Natural killer cell treated with Interleukin-12 subunit alpha and Interleukin-12 subunit beta and Interleukin-15 and Interleukin-18, amount 100 ng/mL, for 72 hours (primary cell): ENCODE measurements around the gene SEMA3A. TPM values are rescaled to one million over a fixed set of nuclear protein-coding genes. Genes with fewer than 3 reads are reported as not detected.
"Not testable (repeated sequence)": the region's sequence is repeated elsewhere in the genome, so short reads cannot be mapped to it uniquely, and the experiment has no call there.

Source experiments
- ATAC-seq, 2 donors: fragments of 150-1000 bp; cut with Tn5 transposase in 1 of 2; sonication (Bioruptor Pico), chemical (Tn5 transposase) in 1 of 2; 2 replicates each; pipeline ENCODE4 v1.10.0; 2021
- DNase-seq: peaks from one replicate; pipeline ENCODE4 v3.0.0; 2022; ENCODE audit warnings: low spot score
- H3K27ac Mint-ChIP-seq, 2 donors: 1 replicate in 1 of 2; 2 replicates in 1 of 2; pipeline ENCODE4 v1.8.0; 2022; ENCODE audit warnings: mixed read lengths in 2 of 2, mild to moderate bottlenecking in 1 of 2, moderate library complexity in 1 of 2
- H3K27me3 Mint-ChIP-seq, 2 donors: 1 replicate in 1 of 2; 2 replicates in 1 of 2; pipeline ENCODE4 v1.8.0; 2022; ENCODE audit warnings: mixed read lengths in 2 of 2
- H3K36me3 Mint-ChIP-seq: one replicate; pipeline ENCODE4 v1.8.0; 2022; ENCODE audit warnings: mixed read lengths
- H3K4me1 Mint-ChIP-seq, 2 donors: 1 replicate in 1 of 2; 2 replicates in 1 of 2; pipeline ENCODE4 v1.8.0; 2022; ENCODE audit warnings: low read depth in 2 of 2, mixed read lengths in 2 of 2, mild to moderate bottlenecking in 1 of 2
- H3K4me3 Mint-ChIP-seq: one replicate; pipeline ENCODE4 v1.8.0; 2022; ENCODE audit warnings: mixed read lengths
- H3K9me3 Mint-ChIP-seq: 2 replicates; pipeline ENCODE4 v1.8.0; 2022; ENCODE audit warnings: mixed read lengths
- total RNA-seq, 2 donors: library from RNA; stranded (reverse); gene quantifications; one replicate each; pipeline ENCODE4 v1.2.3, GENCODE V29; 2022

Gene SEMA3A
- total RNA-seq, 2 donors from 2014 or later = 4.0 to 5.0 TPM

- no peak for DNase-seq
- no peak overlapping the region for H3K27ac Mint-ChIP-seq
Observed at GRCh38 chr7:84161398-84161797, 33.2 kb downstream of the SEMA3A start.

DNA sequence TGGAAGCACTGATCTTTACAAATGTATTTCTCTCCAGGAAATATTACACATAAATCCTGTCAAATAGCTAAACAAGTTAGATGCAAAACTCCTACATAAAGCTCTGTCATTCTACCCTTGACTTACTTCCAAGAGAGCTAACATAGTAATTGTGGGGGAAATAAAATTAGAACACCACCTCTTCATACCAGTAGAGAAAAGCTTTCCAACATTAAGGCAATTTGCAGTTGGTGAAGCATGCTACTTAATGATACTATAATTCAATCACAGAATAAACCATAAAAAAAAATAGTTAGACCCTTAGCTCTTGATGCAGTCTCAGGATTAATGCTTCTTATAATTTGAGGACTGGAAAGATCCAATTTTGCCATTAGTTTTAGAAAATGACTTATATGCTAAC is 35.2 kb downstream of the SEMA3A start:
- Mint-ChIP-seq H3K27ac (no peak overlapping the region), H3K27me3 (no peaks in the 10 kb centered on the region), H3K9me3 (no peaks in the 10 kb centered on the region), H3K4me3 (no peak overlapping the region), H3K4me1 (no peaks in the 10 kb centered on the region), H3K36me3 (no peaks in the 10 kb centered on the region)
- no peak for ATAC-seq
- DNase-seq = no peak

More at GRCh38 chr7:84161398-84161797, 33.2 kb downstream of the SEMA3A start:
- Mint-ChIP-seq H3K36me3 (no peaks in the 10 kb centered on the region), H3K4me1 (no peaks in the 10 kb centered on the region), H3K27me3 (no peaks in the 10 kb centered on the region), H3K4me3 (no peak overlapping the region), H3K9me3 (no peaks in the 10 kb centered on the region)
- no peak for ATAC-seq

GRCh38 chr7:84157171-84157570 is 37.4 kb downstream of the SEMA3A start:
- Mint-ChIP-seq H3K9me3 (peaks cover 3% of the 10 kb centered on the region), H3K36me3 (no peaks in the 10 kb centered on the region), H3K4me1 (no peaks in the 10 kb centered on the region), H3K27me3 (no peaks in the 10 kb centered on the region), H3K27ac (no peak overlapping the region), H3K4me3 (no peak overlapping the region)
- ATAC-seq (no peak), DNase-seq (no peak)

GRCh38 chr7:84154991-84155781 is 39.4 kb downstream of the SEMA3A start:
- Mint-ChIP-seq H3K9me3 (peaks cover 3% of the 10 kb centered on the region), H3K4me3 (no peak overlapping the region), H3K36me3 (no peaks in the 10 kb centered on the region), H3K4me1 (no peaks in the 10 kb centered on the region), H3K27me3 (no peaks in the 10 kb centered on the region), H3K27ac (no peak overlapping the region)
- DNase-seq (no peak), ATAC-seq (no peak)

- Mint-ChIP-seq H3K27ac (no peak overlapping the region), H3K4me1 (no peaks in the 10 kb centered on the region), H3K9me3 (peaks cover 3% of the 10 kb centered on the region), H3K4me3 (no peak overlapping the region), H3K36me3 (no peaks in the 10 kb centered on the region), H3K27me3 (no peaks in the 10 kb centered on the region)
- no peak for ATAC-seq
- DNase-seq = no peak
Observed at GRCh38 chr7:84152995-84153394, 41.6 kb downstream of the SEMA3A start.

DNA sequence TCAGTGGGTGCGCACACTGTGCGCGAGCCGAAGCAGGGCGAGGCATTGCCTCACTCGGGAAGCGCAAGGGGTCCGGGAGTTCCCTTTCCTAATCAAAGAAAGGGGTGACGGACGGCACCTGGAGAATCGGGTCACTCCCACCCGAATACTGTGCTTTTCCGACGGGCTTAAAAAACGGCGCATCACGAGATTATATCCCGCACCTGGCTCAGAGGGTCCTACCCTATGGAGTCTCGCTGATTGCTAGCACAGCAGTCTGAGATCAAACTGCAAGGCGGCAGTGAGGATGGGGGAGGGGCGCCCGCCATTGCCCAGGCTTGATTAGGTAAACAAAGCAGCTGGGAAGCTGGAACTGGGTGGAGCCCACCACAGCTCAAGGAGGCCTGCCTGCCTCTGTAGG is 44.2 kb downstream of the SEMA3A start:
- not testable (repeated sequence) for H3K4me1 Mint-ChIP-seq, DNase-seq, H3K27me3 Mint-ChIP-seq, H3K9me3 Mint-ChIP-seq, H3K27ac Mint-ChIP-seq, H3K4me3 Mint-ChIP-seq, H3K36me3 Mint-ChIP-seq, ATAC-seq

DNA sequence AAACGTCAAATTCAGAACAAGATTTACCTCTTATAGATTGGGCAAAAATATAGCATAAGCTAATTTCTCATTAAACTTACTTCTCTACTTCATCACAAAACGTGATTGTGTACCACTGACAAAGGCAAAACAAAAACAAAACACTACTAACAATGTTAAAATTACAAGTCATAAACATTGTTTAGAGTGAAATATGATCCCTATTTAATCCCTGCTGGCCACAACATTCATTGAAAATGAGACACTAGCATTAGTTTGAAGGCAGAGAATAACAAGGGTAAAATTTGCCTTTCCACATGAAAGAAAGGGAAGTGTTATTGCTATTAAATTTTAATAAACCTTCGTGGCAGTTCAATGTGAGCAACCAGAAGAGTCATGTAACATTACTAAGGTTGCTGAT is 45.0 kb downstream of the SEMA3A start:
- no peak overlapping the region for H3K4me3 Mint-ChIP-seq
- H3K36me3 Mint-ChIP-seq = no peaks in the 10 kb centered on the region
- H3K4me1 Mint-ChIP-seq = no peaks in the 10 kb centered on the region
- H3K27ac Mint-ChIP-seq = no peak overlapping the region
- ATAC-seq = no peak
- H3K9me3 Mint-ChIP-seq = peaks cover 7% of the 10 kb centered on the region
- H3K27me3 Mint-ChIP-seq = no peaks in the 10 kb centered on the region
- DNase-seq = no peak

DNA sequence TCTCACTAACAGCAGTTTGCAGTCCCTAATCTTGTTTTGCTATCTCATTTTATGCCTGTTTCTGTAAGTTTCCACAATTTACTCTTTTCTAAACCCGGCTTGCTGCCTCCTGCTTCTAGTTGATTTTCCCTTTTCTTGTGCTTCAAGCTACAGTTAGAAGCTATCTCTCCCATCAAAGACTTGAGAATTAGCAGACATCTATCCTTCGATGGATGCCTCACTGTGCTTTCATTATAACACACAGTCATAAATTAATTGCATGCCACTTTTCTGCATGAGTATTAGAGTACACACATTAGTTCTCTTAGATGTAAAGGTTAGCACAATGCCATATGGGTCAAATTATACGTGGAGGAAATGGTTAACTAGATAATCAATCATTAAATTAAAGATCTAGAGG is 48.7 kb downstream of the SEMA3A start:
- ATAC-seq = no peak
- Mint-ChIP-seq H3K36me3 (no peaks in the 10 kb centered on the region), H3K9me3 (peaks cover 10% of the 10 kb centered on the region), H3K4me3 (no peak overlapping the region), H3K27ac (no peak overlapping the region), H3K4me1 (no peaks in the 10 kb centered on the region), H3K27me3 (no peaks in the 10 kb centered on the region)
- DNase-seq = no peak

DNA sequence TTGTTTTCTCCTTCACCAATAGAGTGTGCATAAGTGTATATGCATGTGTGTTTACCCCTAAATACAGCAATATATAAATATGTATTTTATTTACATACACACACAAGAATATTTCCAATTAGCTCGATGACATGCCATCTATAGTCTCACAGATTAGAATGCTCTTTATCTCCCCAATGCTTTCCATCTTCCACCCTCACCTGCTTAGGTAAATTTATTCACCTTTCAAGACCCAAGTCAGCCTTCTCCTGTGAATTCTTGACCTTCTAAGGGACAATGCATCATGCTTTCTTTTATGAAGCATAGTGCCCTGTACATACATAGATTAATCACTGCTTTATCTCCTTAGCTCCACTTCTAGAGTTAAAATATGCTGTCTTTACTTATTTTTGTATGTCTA is 49.7 kb downstream of the SEMA3A start:
- Mint-ChIP-seq H3K4me1 (no peaks in the 10 kb centered on the region), H3K36me3 (no peaks in the 10 kb centered on the region), H3K27ac (no peak overlapping the region), H3K4me3 (no peak overlapping the region), H3K27me3 (no peaks in the 10 kb centered on the region), H3K9me3 (peaks cover 10% of the 10 kb centered on the region)
- ATAC-seq = no peak
- no peak for DNase-seq

DNA sequence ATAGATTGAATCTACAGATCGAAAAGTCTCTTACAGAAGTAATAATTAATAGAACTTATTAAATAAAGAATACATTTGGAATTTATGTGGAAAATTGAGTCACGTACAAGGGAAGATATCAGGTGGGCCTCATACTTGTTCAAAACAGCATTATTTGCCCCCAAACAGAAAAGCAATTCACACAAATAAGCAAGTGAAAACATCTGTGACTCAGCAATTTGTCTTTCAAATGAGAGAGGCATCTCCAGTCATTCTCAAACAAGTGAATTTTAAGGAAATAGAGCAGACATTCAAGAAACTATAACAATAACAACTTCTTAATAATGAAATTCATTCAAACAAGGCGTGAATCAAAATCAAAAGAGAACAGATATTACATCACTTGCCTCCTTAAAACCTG is 50.1 kb downstream of the SEMA3A start:
- Mint-ChIP-seq H3K27me3 (no peaks in the 10 kb centered on the region), H3K27ac (no peak overlapping the region), H3K9me3 (peaks cover 10% of the 10 kb centered on the region), H3K4me1 (no peaks in the 10 kb centered on the region), H3K4me3 (no peak overlapping the region), H3K36me3 (no peaks in the 10 kb centered on the region)
- DNase-seq = no peak
- ATAC-seq = no peak

DNA sequence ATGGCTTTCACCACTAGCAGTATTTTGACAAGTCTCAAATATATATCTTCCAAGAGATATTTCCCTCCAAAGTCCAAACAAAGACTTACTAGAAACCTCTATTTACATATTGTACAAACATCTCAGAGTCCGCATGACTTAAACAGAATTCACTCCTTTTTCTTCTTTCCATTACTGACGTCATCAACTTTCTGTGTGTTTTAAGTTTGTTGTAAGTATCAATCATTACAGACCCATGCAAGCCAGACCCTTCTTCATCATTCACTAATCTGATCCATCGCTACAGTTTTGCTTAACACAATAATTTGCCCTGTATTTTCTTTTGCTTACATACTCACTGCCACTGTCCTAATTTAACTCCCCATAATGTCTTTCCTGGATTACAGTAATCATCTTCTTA is 51.9 kb downstream of the SEMA3A start:
- Mint-ChIP-seq H3K27me3 (no peaks in the 10 kb centered on the region), H3K36me3 (no peaks in the 10 kb centered on the region), H3K4me3 (no peak overlapping the region), H3K9me3 (peaks cover 10% of the 10 kb centered on the region), H3K4me1 (no peaks in the 10 kb centered on the region), H3K27ac (no peak overlapping the region)
- ATAC-seq (no peak), DNase-seq (no peak)

DNA sequence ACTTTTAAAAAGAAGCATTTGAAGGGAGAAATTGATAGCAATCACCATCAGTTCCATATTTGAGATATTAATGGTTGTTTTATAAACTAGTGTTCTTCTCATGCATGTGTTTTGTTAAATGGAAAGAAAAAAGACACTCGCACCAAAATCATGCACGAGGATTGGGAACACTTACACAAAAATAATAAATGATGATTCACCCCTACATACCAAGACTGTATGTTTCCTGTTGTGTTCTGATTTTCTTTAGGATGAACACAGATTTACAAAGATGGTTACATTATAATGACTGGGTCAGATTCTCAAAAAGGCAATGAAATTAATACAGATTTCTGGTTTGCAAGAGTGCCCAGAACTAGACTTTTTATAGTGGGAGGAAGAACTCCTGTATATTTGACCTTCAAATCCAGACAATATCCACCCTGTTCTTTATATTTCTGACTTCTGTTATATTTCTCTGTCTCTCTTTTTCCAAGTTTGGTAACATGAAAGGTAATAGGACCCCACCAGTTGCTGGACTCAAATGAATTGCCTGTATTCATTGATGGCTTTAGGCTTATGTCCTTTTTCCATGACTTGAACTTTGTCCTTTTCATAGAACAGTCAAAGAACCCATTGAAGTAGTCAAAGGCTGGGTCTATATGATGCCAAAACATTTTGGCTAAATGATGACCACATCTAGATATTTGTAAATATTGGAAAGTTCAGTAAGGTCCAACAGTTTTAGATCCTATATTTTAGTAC is 54.4 kb downstream of the SEMA3A start:
- H3K36me3 Mint-ChIP-seq = no peaks in the 10 kb centered on the region
- H3K9me3 Mint-ChIP-seq = peaks cover 11% of the 10 kb centered on the region
- ATAC-seq (no peak), DNase-seq (no peak)
- no peak overlapping the region for H3K27ac Mint-ChIP-seq
- no peaks in the 10 kb centered on the region for H3K4me1 Mint-ChIP-seq
- H3K27me3 Mint-ChIP-seq = no peaks in the 10 kb centered on the region
- no peak overlapping the region for H3K4me3 Mint-ChIP-seq

DNA sequence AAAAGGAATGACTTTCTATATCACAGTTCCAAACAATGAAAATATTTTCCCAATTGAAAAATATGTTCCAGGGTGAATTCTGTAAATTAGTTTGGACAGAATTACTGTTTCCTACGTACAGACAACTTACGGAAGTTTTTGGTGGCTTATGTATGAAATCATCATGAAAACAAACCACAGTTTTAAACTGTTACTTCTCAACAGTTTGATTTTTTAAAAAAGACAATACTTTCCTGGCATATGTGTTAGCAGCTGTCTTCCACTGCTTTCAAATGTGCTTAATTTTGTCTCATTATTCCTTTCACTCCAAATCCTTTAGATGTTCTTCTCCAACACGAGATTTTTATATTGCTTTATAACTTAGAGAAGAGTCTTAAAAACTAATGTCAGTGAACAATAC is 56.2 kb downstream of the SEMA3A start:
- no peak for ATAC-seq
- no peaks in the 10 kb centered on the region for H3K4me1 Mint-ChIP-seq
- H3K4me3 Mint-ChIP-seq = no peak overlapping the region
- no peaks in the 10 kb centered on the region for H3K27me3 Mint-ChIP-seq
- peaks cover 11% of the 10 kb centered on the region for H3K9me3 Mint-ChIP-seq
- H3K27ac Mint-ChIP-seq = no peak overlapping the region
- DNase-seq = no peak
- H3K36me3 Mint-ChIP-seq = no peaks in the 10 kb centered on the region

- no peak overlapping the region for H3K27ac Mint-ChIP-seq
- H3K4me3 Mint-ChIP-seq = no peak overlapping the region
- no peaks in the 10 kb centered on the region for H3K4me1 Mint-ChIP-seq
- no peaks in the 10 kb centered on the region for H3K27me3 Mint-ChIP-seq
- H3K9me3 Mint-ChIP-seq = peaks cover 8% of the 10 kb centered on the region
- no peaks in the 10 kb centered on the region for H3K36me3 Mint-ChIP-seq
- ATAC-seq = no peak
- no peak for DNase-seq
Observed at GRCh38 chr7:84137812-84138211, 56.8 kb downstream of the SEMA3A start.
